ENCODE measurements around the gene GNG2. TPM values are rescaled to one million over a fixed set of nuclear protein-coding genes. Genes with fewer than 3 reads are reported as not detected.

The GNG2 gene
- total and polyA plus RNA-seq, 4 donors: 5.3 to 31.9 (median 12.5) TPM

DNA sequence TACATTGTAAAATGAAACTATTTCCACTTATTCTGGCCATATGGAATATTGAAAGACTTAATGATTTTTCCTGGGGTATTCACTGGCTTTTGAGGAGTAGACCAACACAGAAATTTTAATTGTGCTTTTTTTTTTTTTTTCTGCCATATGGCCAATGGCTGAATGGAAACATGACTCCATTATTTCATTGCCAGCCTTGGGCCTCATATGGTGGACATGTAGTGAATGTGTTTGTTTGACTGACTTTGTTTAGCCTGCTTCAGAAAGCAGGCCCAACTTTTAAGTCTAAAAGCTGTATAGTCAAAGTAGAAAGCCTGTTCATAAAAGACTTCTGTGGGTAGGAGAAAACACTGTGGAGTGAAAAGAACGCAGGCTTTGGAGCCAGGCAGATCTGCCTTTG lies 2.4 kb downstream of the GNG2 start:
- no peaks in the 10 kb centered on the region for H3K9me3 ChIP-seq (ENCODE audit: control insufficient read depth, low read length)
- WGBS, 2 donors: 45 to 63% methylated on average over 1 of the region's 1 CpG
- intact Hi-C loops (cut with DNase I): no loop called here
- no peak for DNase-seq
- H3K4me1 ChIP-seq (ENCODE audit: control insufficient read depth in 1 of 2, insufficient read depth in 2 of 2, low read length in 2 of 2): peaks cover 0 to 6% of the 10 kb centered on the region in 2 donors
- H3K27me3 ChIP-seq (ENCODE audit: control insufficient read depth in 1 of 2, insufficient read depth in 2 of 2, low read length in 1 of 2): peaks cover 0 to 1% of the 10 kb centered on the region in 2 donors
- no peaks in the 10 kb centered on the region for H3K36me3 ChIP-seq (ENCODE audit: control insufficient read depth in 1 of 2, insufficient read depth in 2 of 2, low read length in 1 of 2)
- no peak overlapping the region for H3K4me3 ChIP-seq (ENCODE audit: low read length in 2 of 2)
- ATAC-seq (ENCODE audit: low FRiP score): no peak
- H3K27ac ChIP-seq (ENCODE audit: low read depth in 1 of 2, low read length in 2 of 2): no peak overlapping the region

GRCh38 chr14:51865953-51866747 lies 5.7 kb downstream of the GNG2 start:
- 62 to 65% methylated on average over 5 of the region's 5 CpGs for WGBS, 2 donors
- H3K27me3 ChIP-seq (ENCODE audit: control insufficient read depth in 1 of 2, insufficient read depth in 2 of 2, low read length in 1 of 2): peaks cover 0 to 1% of the 10 kb centered on the region in 2 donors

GRCh38 chr14:51867741-51868140 lies 7.3 kb downstream of the GNG2 start:
- WGBS, 2 donors: 90 to 92% methylated on average over 2 of the region's 2 CpGs

More at GRCh38 chr14:51865953-51866747, 5.7 kb downstream of the GNG2 start:
- Histone ChIP-seq H3K9me3 (ENCODE audit: control insufficient read depth, low read length) (no peaks in the 10 kb centered on the region), H3K4me1 (ENCODE audit: control insufficient read depth in 1 of 2, insufficient read depth in 2 of 2, low read length in 2 of 2) (peaks cover 0 to 2% of the 10 kb centered on the region in 2 donors), H3K36me3 (ENCODE audit: control insufficient read depth in 1 of 2, insufficient read depth in 2 of 2, low read length in 1 of 2) (no peaks in the 10 kb centered on the region), H3K27ac (ENCODE audit: low read depth in 1 of 2, low read length in 2 of 2) (no peak overlapping the region), H3K4me3 (ENCODE audit: low read length in 2 of 2) (no peak overlapping the region)
- DNase-seq: no peak
- intact Hi-C loops (cut with DNase I): no loop called here
- no peak for ATAC-seq (ENCODE audit: low FRiP score)

GRCh38 chr14:51868405-51868804 lies 8.0 kb downstream of the GNG2 start:
- Histone ChIP-seq H3K27me3 (ENCODE audit: control insufficient read depth in 1 of 2, insufficient read depth in 2 of 2, low read length in 1 of 2) (peaks cover 0 to 1% of the 10 kb centered on the region in 2 donors), H3K36me3 (ENCODE audit: control insufficient read depth in 1 of 2, insufficient read depth in 2 of 2, low read length in 1 of 2) (no peaks in the 10 kb centered on the region), H3K4me3 (ENCODE audit: low read length in 2 of 2) (no peak overlapping the region), H3K4me1 (ENCODE audit: control insufficient read depth in 1 of 2, insufficient read depth in 2 of 2, low read length in 2 of 2) (no peaks in the 10 kb centered on the region), H3K27ac (ENCODE audit: low read depth in 1 of 2, low read length in 2 of 2) (no peak overlapping the region), H3K9me3 (ENCODE audit: control insufficient read depth, low read length) (no peaks in the 10 kb centered on the region)
- DNase-seq (no peak), ATAC-seq (ENCODE audit: low FRiP score) (no peak)
- WGBS, 2 donors: 69 to 85% methylated on average over 2 of the region's 2 CpGs
- intact Hi-C loops (cut with DNase I): no loop called here

More at GRCh38 chr14:51867741-51868140, 7.3 kb downstream of the GNG2 start:
- Histone ChIP-seq H3K4me1 (ENCODE audit: control insufficient read depth in 1 of 2, insufficient read depth in 2 of 2, low read length in 2 of 2) (no peaks in the 10 kb centered on the region), H3K36me3 (ENCODE audit: control insufficient read depth in 1 of 2, insufficient read depth in 2 of 2, low read length in 1 of 2) (no peaks in the 10 kb centered on the region), H3K9me3 (ENCODE audit: control insufficient read depth, low read length) (no peaks in the 10 kb centered on the region), H3K27ac (ENCODE audit: low read depth in 1 of 2, low read length in 2 of 2) (no peak overlapping the region), H3K27me3 (ENCODE audit: control insufficient read depth in 1 of 2, insufficient read depth in 2 of 2, low read length in 1 of 2) (peaks cover 0 to 1% of the 10 kb centered on the region in 2 donors), H3K4me3 (ENCODE audit: low read length in 2 of 2) (no peak overlapping the region)
- DNase-seq: no peak
- no peak for ATAC-seq (ENCODE audit: low FRiP score)
- intact Hi-C loops (cut with DNase I): no loop called here

DNA sequence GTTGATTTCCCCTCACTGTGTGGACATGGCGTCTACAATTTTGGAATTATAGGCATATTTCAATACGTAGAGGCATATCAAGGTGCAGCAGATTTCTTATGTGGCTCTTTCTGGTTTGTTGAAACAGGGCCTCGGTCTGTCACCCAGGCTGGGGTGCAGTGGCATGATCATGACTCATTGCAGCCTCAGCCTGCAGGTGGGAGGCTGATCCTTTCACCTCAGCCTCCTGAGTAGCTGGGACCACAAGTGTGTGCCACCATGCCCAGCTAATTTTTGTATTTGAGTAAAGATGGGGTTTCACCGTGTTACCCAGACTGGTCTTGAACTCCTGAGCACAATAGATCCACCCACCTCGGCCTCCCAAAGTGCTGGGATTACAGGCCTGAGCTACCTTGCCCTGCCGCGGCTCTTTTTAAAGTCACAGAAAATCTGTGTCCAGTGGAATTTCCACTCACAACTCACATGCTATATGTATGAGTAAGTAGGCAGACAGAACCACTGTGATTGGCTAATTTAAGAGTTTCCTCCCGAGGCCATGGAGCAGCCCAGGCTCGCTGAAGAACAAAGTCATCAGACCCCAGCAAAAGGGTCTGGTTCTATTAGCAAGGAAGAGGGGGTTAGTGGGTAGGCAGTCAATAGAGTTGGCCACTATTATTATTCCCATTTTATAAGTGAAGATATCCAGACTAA lies 9.1 kb downstream of the GNG2 start:
- WGBS, 2 donors: 75 to 78% methylated on average over 9 of the region's 9 CpGs
- intact Hi-C loops (cut with DNase I): no loop called here
- no peaks in the 10 kb centered on the region for H3K4me1 ChIP-seq (ENCODE audit: control insufficient read depth in 1 of 2, insufficient read depth in 2 of 2, low read length in 2 of 2)

DNA sequence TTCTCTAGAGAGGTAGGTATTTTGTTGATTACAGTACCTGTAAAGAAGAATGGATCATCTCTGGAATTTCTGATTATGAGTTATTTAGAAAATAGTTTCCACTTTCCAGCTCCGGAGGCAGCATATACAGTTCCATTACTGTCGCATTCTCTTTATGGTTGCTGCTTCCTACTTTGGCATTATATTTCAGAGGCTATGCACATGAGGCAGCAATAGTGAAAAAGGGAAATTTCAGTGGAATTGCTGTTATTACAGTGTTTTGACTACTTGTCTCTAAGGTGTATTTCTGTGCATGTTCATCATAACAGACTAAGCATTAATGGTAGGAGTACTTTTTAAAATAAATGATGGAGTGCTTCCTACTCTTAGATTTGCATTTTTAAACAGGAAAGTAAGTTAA lies 10.2 kb downstream of the GNG2 start:
- intact Hi-C loops (cut with DNase I): no loop called here
- no peaks in the 10 kb centered on the region for H3K9me3 ChIP-seq (ENCODE audit: control insufficient read depth, low read length)
- ATAC-seq (ENCODE audit: low FRiP score): no peak
- H3K27ac ChIP-seq (ENCODE audit: low read depth in 1 of 2, low read length in 2 of 2): no peak overlapping the region
- no peak overlapping the region for H3K4me3 ChIP-seq (ENCODE audit: low read length in 2 of 2)
- no peaks in the 10 kb centered on the region for H3K36me3 ChIP-seq (ENCODE audit: control insufficient read depth in 1 of 2, insufficient read depth in 2 of 2, low read length in 1 of 2)
- no peak for DNase-seq
- H3K4me1 ChIP-seq (ENCODE audit: control insufficient read depth in 1 of 2, insufficient read depth in 2 of 2, low read length in 2 of 2): no peaks in the 10 kb centered on the region
- 59 to 68% methylated on average over 2 of the region's 2 CpGs for WGBS, 2 donors
- H3K27me3 ChIP-seq (ENCODE audit: control insufficient read depth in 1 of 2, insufficient read depth in 2 of 2, low read length in 1 of 2): peaks cover 0 to 1% of the 10 kb centered on the region in 2 donors

More for the DNA sequence above, 9.1 kb downstream of the GNG2 start:
- ATAC-seq (ENCODE audit: low FRiP score) (no peak), DNase-seq (no peak)
- Histone ChIP-seq H3K27ac (ENCODE audit: low read depth in 1 of 2, low read length in 2 of 2) (no peak overlapping the region), H3K9me3 (ENCODE audit: control insufficient read depth, low read length) (no peaks in the 10 kb centered on the region), H3K4me3 (ENCODE audit: low read length in 2 of 2) (no peak overlapping the region), H3K27me3 (ENCODE audit: control insufficient read depth in 1 of 2, insufficient read depth in 2 of 2, low read length in 1 of 2) (peaks cover 0 to 1% of the 10 kb centered on the region in 2 donors), H3K36me3 (ENCODE audit: control insufficient read depth in 1 of 2, insufficient read depth in 2 of 2, low read length in 1 of 2) (no peaks in the 10 kb centered on the region)

DNA sequence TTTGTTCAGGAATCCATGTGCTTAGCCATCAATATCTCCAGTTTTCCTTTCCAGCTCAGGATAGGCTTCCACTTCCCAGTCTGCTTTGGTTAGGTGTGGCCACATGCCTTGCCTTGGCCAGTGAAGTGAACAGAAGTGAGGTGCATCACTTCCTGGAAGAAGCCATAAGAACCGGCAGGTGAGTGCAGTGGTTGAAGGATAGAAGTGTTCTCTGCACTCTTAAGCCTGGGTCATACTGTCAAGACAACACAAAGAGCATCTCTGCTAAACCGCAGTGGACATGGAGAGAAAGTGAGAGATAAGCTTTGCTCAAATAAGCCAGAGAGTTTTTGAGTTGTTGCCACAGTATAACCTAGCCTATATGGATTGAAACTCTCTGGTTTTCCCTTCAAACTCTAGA lies 11.4 kb downstream of the GNG2 start:
- H3K4me3 ChIP-seq (ENCODE audit: low read length in 2 of 2): no peak overlapping the region
- intact Hi-C loops (cut with DNase I): no loop called here
- H3K27ac ChIP-seq (ENCODE audit: low read depth in 1 of 2, low read length in 2 of 2): no peak overlapping the region
- no peaks in the 10 kb centered on the region for H3K36me3 ChIP-seq (ENCODE audit: control insufficient read depth in 1 of 2, insufficient read depth in 2 of 2, low read length in 1 of 2)
- 44 to 73% methylated on average over 2 of the region's 2 CpGs for WGBS, 2 donors
- H3K4me1 ChIP-seq (ENCODE audit: control insufficient read depth in 1 of 2, insufficient read depth in 2 of 2, low read length in 2 of 2): no peaks in the 10 kb centered on the region
- DNase-seq (no peak), ATAC-seq (ENCODE audit: low FRiP score) (no peak)
- no peaks in the 10 kb centered on the region for H3K27me3 ChIP-seq (ENCODE audit: control insufficient read depth in 1 of 2, insufficient read depth in 2 of 2, low read length in 1 of 2)
- no peaks in the 10 kb centered on the region for H3K9me3 ChIP-seq (ENCODE audit: control insufficient read depth, low read length)

DNA sequence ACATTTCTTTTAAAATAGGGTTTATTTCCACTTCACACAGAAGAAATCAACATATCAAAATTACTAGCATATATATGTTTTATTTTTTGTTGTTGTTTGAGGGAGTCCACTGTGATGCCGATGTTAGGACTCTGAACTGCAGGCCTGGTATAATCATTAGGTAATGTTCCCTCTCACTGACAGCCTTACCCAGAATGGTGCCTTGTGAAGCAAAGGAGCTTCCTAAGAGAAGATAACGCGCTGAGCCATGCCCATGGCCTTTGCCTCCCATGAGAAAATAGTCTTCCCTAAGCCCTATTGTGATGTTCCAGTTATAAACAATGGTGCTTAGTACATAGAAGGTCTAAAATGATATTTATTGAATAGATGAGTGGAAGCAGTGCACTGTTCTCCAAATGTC lies 12.0 kb downstream of the GNG2 start:
- 35 to 44% methylated on average over 3 of the region's 3 CpGs for WGBS, 2 donors
- H3K27ac ChIP-seq (ENCODE audit: low read depth in 1 of 2, low read length in 2 of 2): no peak overlapping the region
- no peaks in the 10 kb centered on the region for H3K4me1 ChIP-seq (ENCODE audit: control insufficient read depth in 1 of 2, insufficient read depth in 2 of 2, low read length in 2 of 2)
- intact Hi-C loops (cut with DNase I): no loop called here
- ATAC-seq (ENCODE audit: low FRiP score): no peak
- no peaks in the 10 kb centered on the region for H3K9me3 ChIP-seq (ENCODE audit: control insufficient read depth, low read length)
- no peaks in the 10 kb centered on the region for H3K27me3 ChIP-seq (ENCODE audit: control insufficient read depth in 1 of 2, insufficient read depth in 2 of 2, low read length in 1 of 2)
- no peaks in the 10 kb centered on the region for H3K36me3 ChIP-seq (ENCODE audit: control insufficient read depth in 1 of 2, insufficient read depth in 2 of 2, low read length in 1 of 2)
- no peak overlapping the region for H3K4me3 ChIP-seq (ENCODE audit: low read length in 2 of 2)
- DNase-seq: no peak
